ENCODE data around the gene HYAL2.
"Not testable (repeated sequence)": the region's sequence is repeated elsewhere in the genome, so short reads cannot be mapped to it uniquely, and the experiment has no call there.

The HYAL2 gene

GRCh38 chr3:50327129-50327528, 4.6 kb upstream of the HYAL2 start:
- DNase-seq: no peak

GRCh38 chr3:50326182-50326541, 3.6 kb upstream of the HYAL2 start:
- DNase-seq: no peak

- DNase-seq: no peak
These were observed 3.1 kb upstream of the HYAL2 start for GRCh38 chr3:50325497-50326181.

GRCh38 chr3:50325113-50325480, 2.6 kb upstream of the HYAL2 start:
- DNase-seq: no peak

- DNase-seq: peak in 3 of 4 experiments; percentile 30 to 43 (median 35)
These were observed 2.0 kb upstream of the HYAL2 start for GRCh38 chr3:50324351-50325112.

DNA sequence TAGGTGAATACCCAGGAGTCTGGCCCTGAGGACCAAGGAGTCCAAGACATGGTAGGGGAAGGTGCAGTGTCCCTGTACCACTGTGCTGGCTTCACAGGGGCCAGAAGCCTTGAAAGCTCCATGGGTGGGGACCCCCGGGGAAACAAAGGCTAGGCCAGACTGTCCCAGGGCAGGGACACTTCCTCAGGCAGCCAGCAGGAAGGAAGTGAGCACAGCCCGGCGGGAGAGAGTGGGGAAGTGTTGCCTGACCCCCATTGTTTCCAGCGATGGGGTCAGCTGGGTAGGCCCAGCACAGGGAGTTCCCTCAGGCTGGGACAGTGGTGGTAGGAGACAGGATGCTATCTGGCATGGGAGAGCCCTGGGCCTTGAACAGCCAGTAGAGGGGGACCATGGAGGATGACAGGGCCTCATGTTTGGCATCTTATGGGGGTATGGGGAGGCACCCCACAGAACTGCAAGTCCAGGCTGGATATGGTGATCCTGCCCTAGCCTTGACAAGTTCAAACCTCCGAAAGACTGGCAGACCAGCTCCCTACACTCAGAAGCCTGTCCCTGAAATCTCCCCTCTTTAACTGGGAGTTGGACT, 1.2 kb upstream of the HYAL2 start:
- no peak for DNase-seq

GRCh38 chr3:50323092-50323600, 601 bp upstream of the HYAL2 start:
- DNase-seq: no peak

DNA sequence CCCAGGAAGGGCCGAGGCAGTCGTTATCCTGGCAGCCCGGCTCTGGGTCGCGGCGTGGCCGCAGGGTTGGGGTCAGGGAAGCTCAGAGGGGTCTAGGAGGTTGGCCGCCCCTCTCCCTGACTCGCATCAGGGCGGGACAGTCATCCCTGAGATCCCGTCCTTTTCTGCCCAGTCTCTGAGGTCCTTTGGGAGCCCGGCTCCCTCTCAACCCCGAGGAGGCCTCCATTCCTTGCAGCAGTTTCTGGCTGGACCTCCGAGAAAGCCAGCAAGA, 495 bp downstream of the HYAL2 start:
- no peak for DNase-seq

DNA sequence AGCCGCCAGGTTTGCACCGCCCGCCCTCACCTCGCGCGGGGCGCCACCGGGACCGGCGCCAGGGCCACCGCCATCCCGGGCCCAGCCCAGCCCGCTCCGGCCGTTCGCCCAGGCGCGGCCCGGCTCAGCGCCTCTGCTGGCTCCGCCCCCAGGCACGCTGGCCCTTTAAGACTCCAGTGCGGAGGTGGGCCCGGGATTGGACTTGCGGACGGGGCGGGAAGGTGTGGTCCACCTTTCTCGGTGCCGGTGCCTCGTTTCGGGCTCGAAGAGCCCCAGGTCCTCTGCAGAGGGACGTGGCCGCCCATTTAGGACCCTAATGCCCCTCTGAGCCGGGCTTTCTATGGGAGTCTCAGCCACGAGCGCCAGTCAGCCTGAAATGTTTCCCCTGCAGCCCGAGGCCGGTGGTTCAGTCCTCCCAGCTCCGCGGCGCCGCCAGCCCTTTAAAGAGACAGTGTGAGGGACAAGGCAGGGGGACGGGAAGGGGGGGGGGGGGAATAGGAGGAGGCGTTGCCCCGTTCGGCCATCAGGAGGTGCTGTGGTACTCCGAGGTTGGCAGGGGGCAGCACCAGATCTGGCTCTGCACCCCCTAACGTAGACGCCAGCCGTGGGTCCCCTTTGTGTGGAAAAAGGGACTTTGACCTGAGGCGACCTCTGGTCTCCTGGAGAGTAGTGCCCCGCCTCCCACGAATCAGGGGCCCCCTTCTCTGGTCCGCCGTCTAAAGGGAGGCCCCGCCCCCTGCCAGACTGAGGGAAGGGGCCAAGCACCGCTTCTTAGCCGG, 1.0 kb downstream of the HYAL2 start:
- peak; percentile 64 to 74 (median 72) for DNase-seq

GRCh38 chr3:50320853-50321335, 1.7 kb downstream of the HYAL2 start:
- peak in 3 of 4 experiments; percentile 56 to 60 (median 59) for DNase-seq

DNA sequence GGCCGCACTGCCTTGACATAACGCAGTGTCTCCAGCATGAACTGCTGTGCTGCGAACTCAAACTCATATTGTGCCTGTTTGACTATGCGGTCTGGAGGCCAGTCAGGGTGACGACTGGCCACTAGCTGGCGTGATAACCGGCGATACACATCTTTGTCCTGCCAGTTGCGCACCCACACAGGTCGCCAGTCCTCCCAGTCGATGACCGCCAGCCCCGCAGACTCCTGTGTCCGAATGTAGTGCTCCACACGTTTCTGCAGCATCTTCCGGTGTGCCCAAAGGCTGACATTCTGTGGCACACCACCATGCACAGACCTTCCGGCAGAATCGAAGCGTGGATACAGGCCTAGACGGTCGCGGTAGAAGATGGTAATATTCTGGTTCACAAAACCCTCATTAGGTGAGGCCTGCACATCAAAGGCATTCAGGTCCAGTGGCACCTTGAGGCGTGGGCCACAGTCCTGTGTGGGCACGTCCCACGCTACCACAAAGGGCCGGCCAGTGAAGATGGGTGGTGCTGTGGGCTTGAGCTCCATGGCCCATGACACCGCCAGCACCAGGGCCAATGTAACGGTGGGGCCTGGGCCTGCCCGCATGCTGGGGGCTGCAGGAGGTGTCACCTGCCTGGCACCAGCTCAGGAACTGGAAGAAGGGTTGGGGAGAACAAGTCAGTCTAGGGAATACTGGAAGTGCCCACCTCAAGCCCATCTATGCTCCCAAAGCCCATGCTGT, 2.5 kb downstream of the HYAL2 start:
- no peak for DNase-seq

DNA sequence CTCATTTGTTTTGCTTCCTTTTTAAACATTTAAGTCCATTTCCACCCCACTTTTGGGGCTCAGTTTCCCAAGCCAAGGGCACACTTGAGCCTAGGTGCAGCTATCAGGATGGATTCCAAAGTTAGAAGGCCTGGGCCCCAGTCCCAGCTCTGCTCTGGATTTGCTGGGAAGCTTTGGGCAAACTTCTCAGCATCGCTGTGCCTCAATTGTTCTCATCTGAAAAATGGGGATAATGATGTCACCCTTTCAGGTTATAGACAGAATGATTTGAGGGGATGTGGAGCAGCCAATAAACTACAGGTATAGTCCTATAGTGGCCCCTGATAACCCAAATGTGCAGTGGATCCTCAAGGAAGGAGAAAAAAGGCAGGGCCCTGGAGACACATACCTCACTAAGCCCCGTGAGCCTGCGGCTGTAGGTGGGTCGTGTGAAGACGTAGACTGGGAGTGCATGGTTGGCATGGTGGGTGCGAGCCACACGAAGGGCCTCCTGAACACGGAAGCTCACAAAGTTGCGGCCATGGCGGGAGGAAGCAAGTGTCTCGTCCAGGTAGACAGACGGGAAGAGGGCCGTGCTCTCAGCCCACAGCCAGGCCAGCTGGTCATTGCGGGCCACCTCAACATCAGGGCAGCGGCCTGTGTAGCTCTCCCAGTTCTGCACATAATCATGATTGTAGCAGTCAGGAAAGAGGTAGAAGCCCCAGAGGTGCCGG, 3.2 kb downstream of the HYAL2 start:
- no peak for DNase-seq

DNA sequence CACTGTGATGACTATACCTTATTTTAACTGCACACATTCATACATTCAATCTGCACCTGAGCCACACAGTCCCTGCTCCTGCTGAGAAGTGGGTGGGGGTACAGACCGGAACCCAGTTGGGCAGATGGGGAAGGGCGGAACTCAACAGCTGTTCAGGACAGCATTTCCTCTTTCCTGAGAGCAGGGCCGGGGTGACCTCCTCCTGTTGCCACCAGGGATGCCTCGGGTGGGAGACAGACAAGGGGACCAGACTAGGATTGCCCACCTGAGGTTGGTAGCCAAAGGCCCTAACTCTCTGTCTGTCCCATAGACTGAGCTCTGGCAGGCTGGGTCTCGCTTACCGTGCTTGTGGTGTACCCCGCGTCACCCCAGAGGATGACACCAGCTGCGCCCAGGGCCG, 3.9 kb downstream of the HYAL2 start:
- no peak for DNase-seq

- no peak for DNase-seq
These were observed 4.4 kb downstream of the HYAL2 start for GRCh38 chr3:50318163-50318562.

DNA sequence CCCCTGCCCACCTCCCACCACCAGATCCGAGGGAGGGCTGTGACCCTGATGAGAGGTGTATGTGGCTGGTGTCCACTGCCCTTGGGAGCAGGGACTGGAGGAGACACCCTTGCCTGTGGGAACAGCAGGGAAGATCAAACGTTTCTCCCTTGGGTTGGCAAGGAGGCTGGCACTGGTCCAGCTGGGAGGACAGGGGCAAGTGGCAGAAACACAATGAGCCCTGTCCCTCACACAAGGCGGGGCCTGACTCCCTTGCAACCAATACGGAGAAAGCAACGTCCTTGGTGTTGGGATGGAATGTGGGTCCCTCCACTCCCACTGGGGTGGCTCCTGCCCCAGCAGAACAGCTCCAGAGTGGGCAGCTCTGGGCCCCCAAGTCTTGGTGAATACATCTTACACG, 5.2 kb downstream of the HYAL2 start:
- no peak for DNase-seq

- DNase-seq: peak in 3 of 4 experiments; percentile 18 to 45 (median 30)
These were observed 5.8 kb downstream of the HYAL2 start for GRCh38 chr3:50316657-50317242.

DNA sequence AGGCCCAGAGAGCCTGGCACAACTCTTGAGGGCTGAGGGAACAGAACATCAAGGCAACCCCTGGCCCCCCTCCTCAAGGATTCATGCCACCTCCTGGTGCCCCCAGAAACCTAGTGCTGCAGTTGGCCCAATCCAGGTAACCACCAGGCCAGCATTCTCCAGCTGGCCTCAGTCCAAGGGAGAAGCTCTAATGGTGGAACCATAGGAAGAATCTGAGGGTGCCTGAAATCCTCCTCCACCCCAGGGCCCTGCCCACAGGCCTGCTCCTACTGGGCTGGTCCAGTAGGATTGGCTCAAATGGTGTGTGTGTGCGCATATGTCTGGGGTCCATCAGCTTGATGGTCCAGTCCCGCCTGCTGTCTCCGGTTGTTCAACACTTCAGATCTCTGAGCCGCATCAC, 7.7 kb downstream of the HYAL2 start:
- no peak for DNase-seq

DNA sequence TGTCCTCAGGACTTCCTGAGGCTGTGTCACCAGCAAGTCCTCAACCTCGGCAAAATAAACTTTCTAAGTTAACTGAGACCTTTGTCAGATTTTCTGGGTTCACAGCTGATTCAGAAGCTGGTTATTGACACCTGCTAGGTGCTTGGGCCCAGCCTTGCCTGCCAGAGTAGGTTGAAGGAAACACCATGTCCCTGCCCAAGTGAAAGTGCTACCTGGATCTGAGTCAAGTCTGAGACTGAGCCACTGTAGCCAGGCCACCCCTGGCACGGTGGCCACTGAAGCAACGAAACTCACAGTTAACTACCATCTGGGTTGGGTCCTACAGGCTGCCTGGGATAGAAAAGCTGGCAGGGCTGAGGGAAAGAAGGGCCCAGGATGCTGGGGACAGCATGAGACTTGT, 8.2 kb downstream of the HYAL2 start:
- no peak for DNase-seq

GRCh38 chr3:50312041-50312440, 10.5 kb downstream of the HYAL2 start:
- DNase-seq: not testable (repeated sequence)

- no peak for DNase-seq
These were observed 17.9 kb downstream of the HYAL2 start for GRCh38 chr3:50304601-50305000.

DNA sequence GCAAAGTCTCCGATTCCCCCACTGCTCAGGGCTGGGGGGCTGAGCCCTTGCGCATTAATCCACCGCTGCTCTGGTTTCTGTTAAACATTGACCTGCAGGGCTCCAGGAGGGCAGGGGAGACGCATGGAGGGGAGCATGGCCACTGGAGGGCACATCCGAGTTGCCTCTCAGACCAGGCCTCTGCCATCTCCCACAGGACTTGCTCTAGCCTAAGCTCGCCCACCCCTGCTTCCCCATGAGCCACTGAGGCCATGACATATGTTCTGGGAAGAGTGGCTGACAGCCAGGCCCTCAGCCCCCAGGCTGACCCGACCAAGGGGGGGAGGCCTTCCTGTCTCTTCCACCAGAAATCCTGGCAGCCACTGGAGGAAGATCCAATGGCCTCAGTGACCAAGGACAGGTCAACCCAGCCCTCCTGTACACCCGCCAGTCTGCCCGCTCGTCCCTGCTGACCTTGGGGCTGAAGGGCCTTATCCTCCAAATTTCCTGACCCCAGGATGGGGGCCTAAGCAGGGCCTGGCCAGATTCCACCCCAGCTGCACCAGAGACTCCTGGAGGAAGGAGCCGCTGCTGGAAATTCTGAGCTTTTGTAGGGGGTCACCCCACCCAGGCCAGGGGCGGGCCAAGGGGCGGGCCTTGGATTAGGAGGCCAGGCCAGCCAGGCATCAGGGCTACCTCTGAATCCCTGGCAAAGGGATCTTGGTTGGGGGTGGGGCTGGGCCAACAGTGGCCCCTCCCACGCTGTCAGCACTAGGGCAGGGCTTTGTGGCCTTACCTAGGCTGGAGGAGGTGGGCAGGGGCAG, 19.3 kb downstream of the HYAL2 start, which contains the start of gene HYAL1:
Gene HYAL1 (minus strand): TSS at position 562 of the 803 bp plus-strand sequence. CDS start 618 bp downstream, outside the sequence.
- DNase-seq: no peak
